ENCODE data around the gene SLC35E1. TPM values are rescaled to one million over a fixed set of nuclear protein-coding genes. Genes with fewer than 3 reads are reported as not detected.

The SLC35E1 gene
- total RNA-seq, 1 donor from 2014 or later, result 33.2 TPM

- intact Hi-C loops (cut with DNase I), result no loop called here
- ATAC-seq, result no peak
- DNase-seq (ENCODE audit: low spot score), result no peak
These were observed 41.5 kb downstream of the SLC35E1 start for GRCh38 chr19:16530540-16531379.

GRCh38 chr19:16529466-16530144 is 42.6 kb downstream of the SLC35E1 start:
- DNase-seq (ENCODE audit: low spot score) (no peak), ATAC-seq (no peak)
- intact Hi-C loops (cut with DNase I), result no loop called here

- DNase-seq (ENCODE audit: low spot score) (no peak), ATAC-seq (no peak)
- intact Hi-C loops (cut with DNase I), result no loop called here
These were observed 44.2 kb downstream of the SLC35E1 start for GRCh38 chr19:16527971-16528521.

DNA sequence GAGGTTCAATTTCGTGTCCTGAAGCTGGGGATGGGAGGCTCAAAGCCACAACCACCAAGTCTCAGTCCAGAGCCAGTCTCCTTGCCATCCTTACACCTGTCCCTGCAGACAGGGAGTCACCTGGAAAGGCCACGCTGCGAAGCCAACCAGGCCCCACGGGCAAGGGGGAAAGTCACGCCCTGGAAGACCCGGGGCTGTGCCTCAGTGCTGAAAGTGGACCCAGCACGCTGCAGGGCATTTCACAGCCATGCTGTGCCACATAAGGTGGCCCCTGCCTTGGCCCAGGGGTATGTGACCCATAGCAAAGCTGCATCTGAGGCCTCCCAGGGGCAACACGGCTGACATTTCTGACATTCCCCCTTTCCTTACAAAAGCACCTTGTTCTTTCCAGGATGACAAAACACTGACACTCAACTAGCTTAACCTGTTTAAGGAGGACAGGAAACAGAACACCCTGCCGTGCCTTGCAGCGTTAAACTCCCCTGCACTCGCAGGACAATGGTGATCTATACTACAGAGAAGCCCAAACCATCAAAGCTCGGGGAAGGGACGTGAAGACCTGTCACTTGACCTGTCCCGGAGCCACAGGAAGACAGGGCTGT is 44.8 kb downstream of the SLC35E1 start:
- intact Hi-C loops (cut with DNase I), result no loop called here
- DNase-seq (ENCODE audit: low spot score), result no peak

GRCh38 chr19:16525751-16526481 is 46.3 kb downstream of the SLC35E1 start:
- intact Hi-C loops (cut with DNase I), result no loop called here
- no peak for DNase-seq (ENCODE audit: low spot score)
- ATAC-seq, result no peak

More for the DNA sequence above, 44.8 kb downstream of the SLC35E1 start:
- no peak for ATAC-seq

- DNase-seq (ENCODE audit: low spot score) (no peak), ATAC-seq (no peak)
- intact Hi-C loops (cut with DNase I), result no loop called here
These were observed 47.1 kb downstream of the SLC35E1 start for GRCh38 chr19:16524991-16525734.

DNA sequence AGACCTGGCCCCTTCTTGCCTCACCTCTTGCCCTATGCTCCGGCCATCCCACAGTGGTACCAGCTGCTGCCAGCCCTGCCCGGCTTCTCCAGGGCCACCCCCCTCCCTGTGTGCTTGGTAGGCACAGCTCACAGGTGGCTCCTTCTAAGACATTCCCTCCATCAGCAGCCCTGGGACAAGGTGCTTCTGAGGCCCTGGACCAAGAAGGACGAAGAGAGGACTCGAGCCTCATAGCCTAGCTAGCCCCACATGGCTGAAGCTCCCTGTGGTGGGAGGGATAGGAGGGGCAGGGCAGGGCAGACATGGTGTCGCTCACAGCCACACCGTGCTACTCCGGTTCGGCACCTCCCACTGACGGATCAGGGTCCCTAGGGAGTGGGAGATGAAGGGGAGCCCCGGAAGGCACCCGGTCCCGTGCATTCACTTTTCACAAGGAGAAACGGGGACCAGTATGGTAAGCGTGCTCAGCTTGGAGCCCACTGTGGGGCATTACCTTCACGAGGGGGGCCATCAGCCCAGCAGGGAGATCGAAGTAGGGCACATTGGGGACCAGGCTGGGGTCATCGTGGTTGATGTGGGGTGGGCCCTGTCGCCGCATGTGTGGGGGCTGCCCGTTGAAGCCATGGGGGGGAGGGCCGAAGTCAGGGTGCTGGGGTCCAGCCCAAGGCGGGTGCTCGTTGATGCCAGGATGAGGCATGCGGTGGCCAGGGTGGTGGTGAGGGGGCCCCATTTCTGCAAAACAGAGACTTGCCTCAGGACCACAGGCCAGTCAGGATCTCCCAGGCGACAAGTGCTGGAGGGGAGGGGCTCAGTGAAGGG is 49.4 kb downstream of the SLC35E1 start:
- DNase-seq (ENCODE audit: low spot score) (no peak), ATAC-seq (no peak)
- intact Hi-C loops (cut with DNase I), result no loop called here

DNA sequence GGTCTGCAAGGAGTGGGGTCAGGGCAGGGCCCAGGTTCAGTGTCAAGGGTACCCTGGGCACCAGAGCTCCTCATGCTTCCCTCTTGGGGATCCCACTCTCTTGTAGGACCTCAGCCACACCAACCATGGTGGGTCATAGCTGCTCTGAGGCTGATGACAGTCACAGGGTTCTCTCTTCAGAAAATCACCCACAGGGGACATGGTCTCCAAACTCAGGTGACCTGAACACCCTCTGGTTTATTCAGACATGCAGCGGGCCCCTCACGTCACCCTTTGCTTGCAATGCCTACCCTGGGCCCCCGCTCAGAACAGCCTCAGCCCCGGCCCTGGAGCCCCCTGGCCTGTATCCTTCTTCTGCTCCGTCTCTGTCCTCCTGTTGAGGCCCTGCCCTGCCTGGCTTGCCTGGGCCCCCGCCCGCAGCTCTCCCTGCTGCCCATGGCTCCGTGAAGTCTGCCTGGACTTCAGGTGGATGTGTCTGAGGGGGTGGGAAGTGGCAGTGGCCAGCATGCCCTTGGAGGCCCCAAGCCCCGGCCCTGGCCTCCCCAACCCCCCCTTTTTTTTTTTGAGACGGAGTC is 50.4 kb downstream of the SLC35E1 start:
- DNase-seq (ENCODE audit: low spot score) (no peak), ATAC-seq (no peak)
- intact Hi-C loops (cut with DNase I), result no loop called here

GRCh38 chr19:16520986-16521624 is 51.1 kb downstream of the SLC35E1 start:
- DNase-seq (ENCODE audit: low spot score) (no peak), ATAC-seq (no peak)

DNA sequence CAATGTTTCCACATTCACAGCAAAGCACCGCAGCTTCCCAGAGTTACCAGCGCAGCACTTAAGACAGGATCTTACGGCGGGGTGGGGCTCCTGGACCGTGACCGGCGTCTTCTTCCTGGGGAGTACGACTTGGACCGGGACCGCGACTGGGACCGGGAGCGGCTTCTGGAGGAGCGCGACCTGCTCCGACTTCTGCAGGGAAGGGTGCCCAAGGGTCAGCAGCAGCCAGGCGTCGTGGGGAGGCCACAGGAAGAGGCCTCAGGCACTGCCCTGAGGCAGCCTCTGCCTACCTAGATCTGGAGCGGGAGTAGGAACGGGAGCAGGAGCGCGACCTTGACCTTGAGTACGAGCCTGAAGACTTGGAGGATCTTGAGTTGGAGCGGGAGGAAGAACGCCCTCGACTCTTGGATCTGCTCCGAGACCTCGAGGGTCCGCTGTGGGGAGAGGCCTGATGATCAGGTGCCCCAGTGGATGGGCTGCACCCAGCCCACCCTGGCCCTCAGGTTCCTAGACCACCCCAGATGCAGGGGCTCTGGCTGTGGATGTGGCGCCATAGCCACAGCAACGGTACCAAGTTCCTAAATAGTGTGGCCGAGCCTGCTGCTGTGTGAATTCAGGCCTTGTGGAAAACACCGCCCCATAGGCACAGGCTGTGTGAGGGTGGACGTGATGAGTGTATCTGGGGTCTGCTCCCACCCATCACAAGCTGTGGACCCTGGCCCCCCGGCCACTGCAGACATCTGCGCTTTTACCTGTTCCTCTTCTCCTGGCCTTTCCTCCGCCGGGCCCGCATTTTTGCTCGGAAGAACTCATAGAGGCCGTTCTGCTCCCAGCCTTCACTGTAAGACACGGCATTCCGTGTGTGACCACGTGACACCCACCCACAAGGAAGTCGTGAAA is 51.9 kb downstream of the SLC35E1 start:
- intact Hi-C loops (cut with DNase I), result no loop called here
- ATAC-seq (peak; percentile 18), DNase-seq (ENCODE audit: low spot score) (no peak)

More at GRCh38 chr19:16520986-16521624, 51.1 kb downstream of the SLC35E1 start:
- intact Hi-C loops (cut with DNase I), result no loop called here

- DNase-seq (ENCODE audit: low spot score) (no peak), ATAC-seq (no peak)
- intact Hi-C loops (cut with DNase I), result no loop called here
These were observed 53.0 kb downstream of the SLC35E1 start for GRCh38 chr19:16519230-16519687.

DNA sequence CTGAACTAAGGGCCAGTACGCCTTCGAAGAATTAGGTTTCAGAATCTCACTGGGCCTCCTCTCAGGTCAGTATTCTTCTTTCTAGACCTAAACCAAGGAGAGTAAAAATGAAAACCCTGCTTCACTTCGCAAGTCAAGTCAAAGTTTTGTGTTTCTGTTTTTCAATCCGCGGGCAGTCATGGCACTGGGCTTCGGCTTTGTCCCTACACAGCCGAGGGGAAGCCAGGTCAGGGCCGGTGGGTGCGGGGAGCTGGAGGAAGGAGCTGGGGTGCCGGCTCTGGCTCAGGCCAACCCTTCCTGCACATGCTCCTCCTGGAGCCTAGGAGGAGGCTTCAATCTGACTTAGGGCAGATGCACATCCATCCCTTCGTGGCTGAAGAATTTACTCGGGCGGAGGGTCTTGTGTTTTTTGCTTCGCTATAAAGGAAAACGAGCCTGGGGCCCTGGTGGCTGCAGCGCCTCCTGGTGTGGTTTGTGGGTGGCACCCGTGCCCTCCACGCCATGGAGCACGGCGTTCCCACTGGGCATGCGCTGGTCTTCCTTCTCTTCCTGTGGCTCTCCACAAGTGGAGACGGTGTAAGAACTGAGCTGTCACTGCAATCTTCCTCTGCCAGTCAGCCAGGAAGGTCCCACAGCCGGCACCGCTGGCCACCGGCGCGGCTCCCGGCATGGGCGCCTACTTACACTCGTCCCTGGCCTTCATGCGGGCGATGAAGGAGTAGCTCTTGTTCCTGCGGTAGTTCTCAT is 53.6 kb downstream of the SLC35E1 start:
- intact Hi-C loops (cut with DNase I), result no loop called here
- ATAC-seq (no peak), DNase-seq (ENCODE audit: low spot score) (no peak)

- intact Hi-C loops (cut with DNase I), result no loop called here
- ATAC-seq (no peak), DNase-seq (ENCODE audit: low spot score) (no peak)
These were observed 54.2 kb downstream of the SLC35E1 start for GRCh38 chr19:16518061-16518460.

DNA sequence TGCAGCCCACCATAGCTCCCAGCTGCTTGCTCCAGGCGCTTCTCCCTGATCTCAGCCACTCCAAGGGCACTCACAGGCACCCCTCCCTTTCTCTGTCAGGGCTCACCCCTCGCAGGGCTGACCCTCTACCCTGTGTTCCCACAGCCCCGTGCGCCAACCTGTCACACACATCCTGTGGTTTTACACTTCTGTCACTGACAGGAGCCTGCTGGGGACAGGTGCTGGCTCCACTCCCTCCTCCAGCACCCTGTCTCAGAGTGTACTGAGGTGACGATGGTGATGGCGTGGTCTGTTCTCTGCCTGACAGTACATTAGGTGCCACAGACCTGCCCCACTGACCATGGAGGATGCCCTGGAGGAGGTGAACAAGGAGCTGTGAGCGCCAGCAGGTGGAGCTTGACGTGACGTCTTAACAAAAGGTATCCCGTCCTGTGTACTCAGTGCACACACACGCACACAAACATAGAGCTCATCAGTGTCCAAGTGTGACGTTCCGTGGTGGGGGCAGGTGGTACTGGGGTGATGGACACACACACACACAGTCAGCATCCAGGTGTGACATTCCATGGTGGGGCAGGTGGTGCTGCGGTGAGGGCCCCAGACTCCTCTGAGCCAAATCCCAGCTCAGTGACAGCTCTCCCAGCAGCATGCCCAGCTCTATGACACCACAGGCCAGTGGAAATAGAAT is 55.1 kb downstream of the SLC35E1 start:
- DNase-seq (ENCODE audit: low spot score), result no peak
- intact Hi-C loops (cut with DNase I), result no loop called here
- no peak for ATAC-seq

GRCh38 chr19:16516381-16516780 is 55.8 kb downstream of the SLC35E1 start:
- no peak for ATAC-seq
- intact Hi-C loops (cut with DNase I), result no loop called here
- DNase-seq (ENCODE audit: low spot score), result no peak

All from sciatic nerve (tissue), 2 donors.